Mesothelial cell of epicardium (in vitro differentiated cells): ENCODE measurements around the gene PTPN21. TPM values are rescaled to one million over a fixed set of nuclear protein-coding genes. Genes with fewer than 3 reads are reported as not detected.
A peak's percentile ranks its signal among the peaks of the same experiment; 100 is the strongest.
"Not testable (repeated sequence)": the region's sequence is repeated elsewhere in the genome, so short reads cannot be mapped to it uniquely, and the experiment has no call there.

ENCODE experiments used
- DNase-seq, 2 experiments: peaks; one replicate each; pipeline ENCODE4 v3.0.0; 2021; ENCODE audit warnings: low spot score in 2 of 2; ENCODE audit not compliant: unreplicated experiment in 2 of 2
- H3K27ac Mint-ChIP-seq: 2 replicates; pipeline ENCODE4 v1.8.0; 2021; ENCODE audit warnings: mixed read lengths
- H3K27me3 Mint-ChIP-seq: 2 replicates; pipeline ENCODE4 v1.8.0; 2021; ENCODE audit warnings: low read depth, mixed read lengths
- H3K36me3 Mint-ChIP-seq: 2 replicates; pipeline ENCODE4 v1.8.0; 2021; ENCODE audit warnings: mixed read lengths
- H3K4me1 Mint-ChIP-seq: 2 replicates; pipeline ENCODE4 v1.8.0; 2021; ENCODE audit warnings: mixed read lengths
- H3K4me3 Mint-ChIP-seq: 2 replicates; pipeline ENCODE4 v1.8.0; 2021; ENCODE audit warnings: mild to moderate bottlenecking, moderate library complexity, mixed read lengths
- H3K9me3 Mint-ChIP-seq: 2 replicates; pipeline ENCODE4 v1.8.0; 2021; ENCODE audit warnings: mixed read lengths
- CTCF ChIP-seq: fragments of 200-600 bp; sonication (generic); IDR thresholded peaks from one replicate; pipeline ENCODE4 v1.5.0; 2021; ENCODE audit warnings: antibody characterized with exemption; ENCODE audit not compliant: unreplicated experiment
- total RNA-seq: library from RNA; stranded (reverse); gene quantifications from 3 replicates; pipeline ENCODE4 v1.2.1, GENCODE V29; 2021

The PTPN21 gene
- total RNA-seq, 1 donor from 2014 or later, result 34.0 TPM

- H3K27me3 Mint-ChIP-seq, result no peaks in the 10 kb centered on the region
These were observed 19.7 kb downstream of the PTPN21 start for GRCh38 chr14:88535149-88535548.

GRCh38 chr14:88533064-88533602, 21.7 kb downstream of the PTPN21 start:
- no peak for DNase-seq
- Mint-ChIP-seq H3K36me3 (peaks cover 44% of the 10 kb centered on the region), H3K4me1 (peaks cover 16% of the 10 kb centered on the region), H3K27ac (no peak overlapping the region), H3K27me3 (no peaks in the 10 kb centered on the region), H3K4me3 (no peak overlapping the region), H3K9me3 (peaks cover 29% of the 10 kb centered on the region)
- TF ChIP-seq CTCF, result no peak

More at GRCh38 chr14:88535149-88535548, 19.7 kb downstream of the PTPN21 start:
- no peak for DNase-seq
- Mint-ChIP-seq H3K9me3 (peaks cover 14% of the 10 kb centered on the region), H3K4me3 (no peak overlapping the region), H3K4me1 (peaks cover 18% of the 10 kb centered on the region), H3K27ac (peak overlapping the region; percentile 48), H3K36me3 (peaks cover 31% of the 10 kb centered on the region)
- TF ChIP-seq CTCF, result no peak

- H3K4me1 Mint-ChIP-seq, H3K27ac Mint-ChIP-seq, DNase-seq, H3K27me3 Mint-ChIP-seq, H3K4me3 Mint-ChIP-seq: not testable (repeated sequence)
- H3K9me3 Mint-ChIP-seq, result peaks cover 40% of the 10 kb centered on the region
- H3K36me3 Mint-ChIP-seq, result peaks cover 58% of the 10 kb centered on the region
These were observed 24.9 kb downstream of the PTPN21 start for GRCh38 chr14:88529889-88530288.

DNA sequence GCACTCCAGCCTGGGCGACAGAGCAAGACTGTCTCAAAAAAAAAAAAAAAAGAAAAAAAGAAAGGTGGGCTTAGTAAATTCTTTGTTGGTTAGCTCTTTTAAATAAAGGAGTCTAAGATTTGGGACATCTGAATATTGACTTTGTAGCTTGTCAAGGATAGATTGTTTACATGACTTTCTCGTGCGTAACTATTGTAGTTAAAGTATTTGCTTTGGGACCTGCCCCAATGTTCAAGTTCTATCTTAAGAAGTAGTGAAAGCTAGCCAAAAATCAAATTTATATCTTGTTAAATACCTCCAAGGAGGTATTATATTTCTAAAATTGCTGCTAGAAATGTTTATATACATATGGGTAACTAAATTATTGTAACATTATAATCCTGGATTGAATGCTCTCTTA, 32.4 kb downstream of the PTPN21 start:
- H3K4me3 Mint-ChIP-seq, result no peak overlapping the region
- DNase-seq, result no peak
- peaks cover 29% of the 10 kb centered on the region for H3K36me3 Mint-ChIP-seq
- H3K9me3 Mint-ChIP-seq, result peaks cover 14% of the 10 kb centered on the region
- H3K27ac Mint-ChIP-seq, result no peak overlapping the region
- TF ChIP-seq CTCF, result no peak
- H3K4me1 Mint-ChIP-seq, result peaks cover 4% of the 10 kb centered on the region
- H3K27me3 Mint-ChIP-seq, result no peaks in the 10 kb centered on the region

GRCh38 chr14:88521818-88522217, 33.0 kb downstream of the PTPN21 start:
- no peak for TF ChIP-seq CTCF
- Mint-ChIP-seq H3K27ac (no peak overlapping the region), H3K27me3 (no peaks in the 10 kb centered on the region), H3K9me3 (peaks cover 11% of the 10 kb centered on the region), H3K36me3 (peaks cover 23% of the 10 kb centered on the region), H3K4me3 (no peak overlapping the region), H3K4me1 (peaks cover 9% of the 10 kb centered on the region)
- no peak for DNase-seq

GRCh38 chr14:88519907-88520306, 34.9 kb downstream of the PTPN21 start:
- Mint-ChIP-seq H3K27me3 (no peaks in the 10 kb centered on the region), H3K27ac (no peak overlapping the region), H3K9me3 (peaks cover 11% of the 10 kb centered on the region), H3K4me1 (peaks cover 27% of the 10 kb centered on the region), H3K4me3 (no peak overlapping the region), H3K36me3 (peaks cover 19% of the 10 kb centered on the region)
- no peak for DNase-seq
- no peak for TF ChIP-seq CTCF
